GM21447 (cell line): Measurements from ENCODE around the gene MAPKBP1.
"Not testable (repeated sequence)": the region's sequence is repeated elsewhere in the genome, so short reads cannot be mapped to it uniquely, and the experiment has no call there.

ENCODE experiments used
- ATAC-seq: cut with Tn5 transposase; IDR thresholded peaks from one replicate; pipeline ENCODE4 v1.9.1; 2021; ENCODE audit not compliant: unreplicated experiment

MAPKBP1 gene, protein sequence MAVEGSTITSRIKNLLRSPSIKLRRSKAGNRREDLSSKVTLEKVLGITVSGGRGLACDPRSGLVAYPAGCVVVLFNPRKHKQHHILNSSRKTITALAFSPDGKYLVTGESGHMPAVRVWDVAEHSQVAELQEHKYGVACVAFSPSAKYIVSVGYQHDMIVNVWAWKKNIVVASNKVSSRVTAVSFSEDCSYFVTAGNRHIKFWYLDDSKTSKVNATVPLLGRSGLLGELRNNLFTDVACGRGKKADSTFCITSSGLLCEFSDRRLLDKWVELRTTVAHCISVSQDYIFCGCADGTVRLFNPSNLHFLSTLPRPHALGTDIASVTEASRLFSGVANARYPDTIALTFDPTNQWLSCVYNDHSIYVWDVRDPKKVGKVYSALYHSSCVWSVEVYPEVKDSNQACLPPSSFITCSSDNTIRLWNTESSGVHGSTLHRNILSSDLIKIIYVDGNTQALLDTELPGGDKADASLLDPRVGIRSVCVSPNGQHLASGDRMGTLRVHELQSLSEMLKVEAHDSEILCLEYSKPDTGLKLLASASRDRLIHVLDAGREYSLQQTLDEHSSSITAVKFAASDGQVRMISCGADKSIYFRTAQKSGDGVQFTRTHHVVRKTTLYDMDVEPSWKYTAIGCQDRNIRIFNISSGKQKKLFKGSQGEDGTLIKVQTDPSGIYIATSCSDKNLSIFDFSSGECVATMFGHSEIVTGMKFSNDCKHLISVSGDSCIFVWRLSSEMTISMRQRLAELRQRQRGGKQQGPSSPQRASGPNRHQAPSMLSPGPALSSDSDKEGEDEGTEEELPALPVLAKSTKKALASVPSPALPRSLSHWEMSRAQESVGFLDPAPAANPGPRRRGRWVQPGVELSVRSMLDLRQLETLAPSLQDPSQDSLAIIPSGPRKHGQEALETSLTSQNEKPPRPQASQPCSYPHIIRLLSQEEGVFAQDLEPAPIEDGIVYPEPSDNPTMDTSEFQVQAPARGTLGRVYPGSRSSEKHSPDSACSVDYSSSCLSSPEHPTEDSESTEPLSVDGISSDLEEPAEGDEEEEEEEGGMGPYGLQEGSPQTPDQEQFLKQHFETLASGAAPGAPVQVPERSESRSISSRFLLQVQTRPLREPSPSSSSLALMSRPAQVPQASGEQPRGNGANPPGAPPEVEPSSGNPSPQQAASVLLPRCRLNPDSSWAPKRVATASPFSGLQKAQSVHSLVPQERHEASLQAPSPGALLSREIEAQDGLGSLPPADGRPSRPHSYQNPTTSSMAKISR (N-terminal part only)

DNA sequence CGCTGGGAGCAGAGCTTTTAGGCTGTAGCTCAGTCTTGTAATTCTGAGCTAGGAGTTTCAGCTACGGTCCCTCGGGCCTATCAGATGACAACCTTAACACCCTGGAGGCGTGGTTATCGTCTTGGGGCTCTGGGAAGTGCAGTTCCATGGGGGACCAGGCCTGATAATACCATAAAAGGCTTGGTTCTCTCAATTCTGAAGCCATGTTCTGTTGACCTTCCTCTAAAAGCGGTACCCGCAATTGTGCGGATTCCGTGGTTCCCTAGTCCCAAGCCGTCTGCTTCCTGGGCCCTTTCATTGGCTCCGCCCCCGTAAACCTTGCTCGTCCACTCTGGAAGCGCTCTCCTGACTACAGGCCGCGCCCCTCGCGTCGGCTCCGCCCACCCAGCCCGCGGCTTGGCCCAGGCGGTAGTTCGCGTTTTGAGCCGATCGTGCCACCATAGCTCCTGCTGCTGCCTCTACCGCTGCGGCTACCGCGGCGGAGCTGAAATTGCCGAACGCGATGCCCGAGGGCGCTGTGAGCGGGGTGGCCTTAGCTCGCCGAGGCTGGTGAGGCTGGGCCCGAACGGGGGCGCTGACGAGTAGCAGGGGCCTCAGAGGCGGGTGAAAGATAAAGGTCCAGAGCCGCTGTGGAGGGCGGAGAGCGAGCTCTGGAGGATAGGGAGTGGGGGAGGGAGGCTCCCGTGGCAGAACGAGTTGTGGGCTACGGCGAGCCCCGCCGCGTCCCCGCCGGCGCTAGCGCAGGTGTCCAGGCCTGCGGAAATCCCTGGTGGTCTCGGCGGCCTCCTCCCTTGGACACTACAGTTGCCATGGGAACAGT, at the start of gene MAPKBP1:
TSS of gene MAPKBP1 (plus strand) at position 423 of the 820 bp plus-strand sequence. CDS start 792 bp downstream, outside the sequence.
- peak; percentile 75 for ATAC-seq

DNA sequence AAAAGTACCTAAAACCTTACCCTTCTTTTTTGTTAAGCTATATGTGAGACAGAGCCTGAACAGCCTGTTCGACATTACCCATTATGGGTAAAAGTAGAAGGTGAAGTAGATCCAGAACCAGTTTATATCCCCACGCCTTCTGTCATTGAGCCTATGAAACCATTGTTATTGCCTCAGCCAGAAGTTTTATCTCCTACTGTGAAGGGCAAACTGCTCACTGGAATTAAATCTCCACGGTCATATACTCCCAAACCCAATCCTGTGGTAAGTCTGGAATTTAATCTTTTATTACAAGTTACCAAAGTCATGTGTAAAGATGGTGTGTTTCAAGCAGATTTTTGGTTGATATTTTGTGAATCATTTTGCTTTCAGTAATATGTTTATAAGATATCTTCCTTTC, 47.1 kb upstream of the MAPKBP1 start:
- no peak for ATAC-seq

DNA sequence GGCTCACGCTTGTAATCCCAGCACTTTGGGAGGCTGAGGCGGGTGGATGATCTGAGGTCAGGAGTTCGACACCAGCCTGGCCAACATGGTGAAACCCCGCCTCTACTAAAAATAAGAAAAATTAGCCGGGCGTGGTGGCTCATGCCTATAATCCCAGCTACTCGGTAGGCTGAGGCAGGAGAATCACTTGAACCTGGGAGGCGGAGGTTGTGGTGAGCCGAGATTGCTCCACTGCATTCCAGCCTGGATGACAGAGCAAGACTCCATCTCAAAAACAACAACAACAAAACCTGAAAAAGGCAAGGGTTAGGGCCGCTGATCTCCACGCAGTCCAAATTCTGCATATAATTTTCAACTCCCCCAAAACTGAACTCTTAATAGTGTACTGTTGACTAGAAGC, 46.2 kb upstream of the MAPKBP1 start:
- ATAC-seq, result not testable (repeated sequence)

DNA sequence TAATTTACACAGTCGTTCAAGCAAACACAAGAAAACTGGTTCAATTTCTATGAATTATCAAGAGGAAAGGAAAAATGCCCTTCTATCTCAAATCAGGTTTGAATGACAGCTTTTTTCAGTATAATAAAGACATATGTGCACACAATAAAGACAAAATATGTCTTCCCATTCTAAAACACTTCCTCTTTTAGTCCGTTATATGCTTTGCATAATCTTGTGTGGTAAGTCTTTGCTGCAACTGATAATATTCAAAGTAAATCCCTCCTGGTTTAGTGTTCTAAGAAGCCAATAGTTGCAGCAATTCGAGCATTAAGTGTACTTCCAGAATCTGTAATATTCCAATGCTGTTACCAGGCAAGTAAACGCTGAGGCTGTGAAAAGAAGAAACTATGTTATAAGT, 43.7 kb upstream of the MAPKBP1 start:
- ATAC-seq, result no peak

DNA sequence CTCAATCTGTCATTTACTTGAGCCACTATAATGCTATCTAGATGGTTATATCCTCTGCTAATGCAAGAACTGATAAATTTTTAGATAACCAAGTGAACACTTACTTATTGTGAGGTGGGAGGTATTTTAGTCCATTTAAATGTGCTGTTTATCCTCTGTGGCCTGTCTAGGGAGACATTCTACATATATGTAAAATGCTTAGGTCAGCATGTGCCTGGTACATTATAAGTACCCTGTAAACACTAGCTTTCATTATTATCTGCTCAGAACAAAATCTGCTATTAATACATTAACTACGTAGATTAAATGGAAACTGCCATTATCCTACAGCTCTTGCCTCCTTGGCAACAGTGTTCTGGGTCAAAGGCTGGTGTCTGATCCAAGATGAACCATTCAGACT, 41.8 kb upstream of the MAPKBP1 start:
- no peak for ATAC-seq

DNA sequence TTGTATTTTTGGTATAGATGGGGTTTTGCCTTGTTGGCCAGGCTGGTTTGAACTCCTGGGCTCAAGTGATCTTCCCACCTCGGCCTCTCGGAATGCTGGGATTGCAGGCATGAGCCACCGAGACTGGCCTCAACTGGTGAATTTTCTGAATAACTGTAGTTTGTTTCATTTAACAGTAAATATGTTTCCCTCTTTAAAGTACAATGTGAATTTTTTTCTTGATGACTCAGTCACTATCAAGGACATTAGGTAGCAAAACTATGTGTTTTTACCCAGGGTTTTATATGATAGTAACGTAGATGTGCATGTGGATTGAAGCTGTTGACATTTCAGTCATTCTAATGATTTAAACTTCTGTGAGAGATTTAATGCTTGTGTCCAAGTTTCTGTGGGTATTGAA, 40.2 kb upstream of the MAPKBP1 start:
- no peak for ATAC-seq

DNA sequence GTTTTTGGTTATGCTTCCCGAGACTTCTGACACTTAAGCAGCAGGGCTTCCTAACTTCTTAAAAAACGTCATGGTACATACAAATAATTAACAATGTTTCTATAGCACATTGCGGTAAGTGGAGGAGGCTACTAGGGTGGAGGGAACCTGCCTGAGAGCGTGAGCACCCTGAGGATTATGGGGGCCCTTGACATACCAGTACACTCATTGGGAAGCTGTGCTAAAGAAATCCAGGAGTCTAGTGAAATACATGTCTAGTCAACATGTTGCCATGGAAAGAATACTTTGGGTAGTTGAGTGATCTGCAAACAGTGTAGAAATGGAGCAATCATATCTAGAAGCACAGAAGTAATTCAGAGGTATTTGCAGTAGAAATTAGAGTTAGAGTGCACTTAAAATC, 39.2 kb upstream of the MAPKBP1 start:
- no peak for ATAC-seq

DNA sequence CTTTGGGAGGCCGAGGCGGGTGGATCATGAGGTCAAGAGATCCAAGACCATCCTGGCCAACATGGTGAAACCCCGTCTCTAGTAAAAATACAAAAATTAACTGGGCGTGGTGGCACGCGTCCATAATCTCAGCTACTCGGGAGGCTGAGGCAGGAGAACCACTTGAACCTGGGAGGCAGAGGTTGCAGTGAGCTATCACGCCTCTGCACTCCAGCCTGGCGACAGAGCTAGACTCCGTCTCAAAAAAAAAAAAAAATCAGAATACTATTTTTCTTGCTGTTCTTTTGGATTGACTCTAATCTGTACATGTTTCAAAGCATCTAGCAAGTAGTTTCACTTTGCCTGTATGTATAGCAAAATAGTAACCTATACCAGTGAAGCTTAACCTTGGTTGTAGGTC, 38.8 kb upstream of the MAPKBP1 start:
- not testable (repeated sequence) for ATAC-seq

DNA sequence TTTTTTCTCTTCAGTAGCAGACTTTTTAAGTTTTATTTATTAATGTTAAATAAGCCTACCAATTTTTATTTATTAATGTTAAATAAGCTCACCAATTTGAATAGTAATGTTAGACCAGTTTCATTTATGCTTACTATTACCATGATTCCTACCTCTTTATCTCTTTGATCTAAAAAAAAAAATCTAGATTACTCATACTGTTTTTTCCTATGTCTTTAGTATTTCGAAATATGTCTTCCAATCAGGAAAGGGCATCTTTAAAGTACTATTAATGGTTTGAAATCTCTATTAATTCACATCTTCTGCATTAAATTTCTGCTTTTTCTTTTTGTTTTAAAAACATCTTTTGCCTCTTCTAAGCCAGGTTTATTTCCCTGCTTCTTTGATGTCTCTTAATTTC, 27.5 kb upstream of the MAPKBP1 start:
- no peak for ATAC-seq

DNA sequence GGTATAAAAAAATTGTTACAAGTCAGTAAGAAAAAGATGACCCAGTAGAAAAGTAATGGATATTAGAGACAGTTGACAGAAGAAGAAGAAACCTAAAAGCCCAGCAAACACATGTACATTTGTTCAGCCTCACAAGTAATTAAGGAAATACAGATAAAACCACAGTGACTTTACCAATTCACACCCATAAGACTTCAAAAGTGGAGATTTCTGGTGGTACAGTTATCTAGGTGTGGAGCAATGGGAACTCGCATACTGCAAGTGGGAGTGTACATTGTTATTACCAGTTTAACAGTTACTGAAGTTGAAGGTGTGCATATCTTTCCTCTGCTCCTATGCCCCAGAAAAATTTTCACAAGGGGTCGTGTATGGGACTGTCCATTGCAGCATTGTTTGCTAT, 18.1 kb upstream of the MAPKBP1 start:
- ATAC-seq, result no peak

DNA sequence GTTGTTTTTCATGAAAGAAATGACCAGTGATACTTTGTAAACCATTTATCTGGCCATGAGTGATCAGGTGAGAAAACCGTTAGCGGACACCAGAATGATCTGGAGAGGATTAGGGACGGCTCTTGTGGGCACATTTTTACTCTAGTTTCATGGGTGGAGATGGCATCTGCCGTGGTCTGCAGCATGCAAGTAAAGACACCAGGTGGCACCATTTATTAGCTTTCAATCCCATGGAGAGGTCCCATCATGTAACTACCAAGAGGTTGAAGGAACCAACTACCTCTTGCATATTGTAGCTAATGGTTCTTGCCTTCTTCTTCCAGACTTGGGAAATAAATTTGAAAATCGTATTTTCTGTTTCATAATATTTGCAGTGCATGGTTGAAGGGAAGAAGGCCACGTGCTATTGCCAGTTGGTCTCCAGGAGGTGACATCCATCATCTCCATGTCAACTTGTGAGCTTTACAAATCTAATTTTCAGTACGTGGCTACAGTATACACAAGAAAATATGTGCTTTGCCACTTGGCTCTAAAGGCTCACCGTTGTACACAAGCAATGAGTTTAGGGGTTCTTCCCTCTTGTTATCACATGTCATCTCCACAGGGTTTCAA, 1.5 kb upstream of the MAPKBP1 start:
- ATAC-seq, result no peak

DNA sequence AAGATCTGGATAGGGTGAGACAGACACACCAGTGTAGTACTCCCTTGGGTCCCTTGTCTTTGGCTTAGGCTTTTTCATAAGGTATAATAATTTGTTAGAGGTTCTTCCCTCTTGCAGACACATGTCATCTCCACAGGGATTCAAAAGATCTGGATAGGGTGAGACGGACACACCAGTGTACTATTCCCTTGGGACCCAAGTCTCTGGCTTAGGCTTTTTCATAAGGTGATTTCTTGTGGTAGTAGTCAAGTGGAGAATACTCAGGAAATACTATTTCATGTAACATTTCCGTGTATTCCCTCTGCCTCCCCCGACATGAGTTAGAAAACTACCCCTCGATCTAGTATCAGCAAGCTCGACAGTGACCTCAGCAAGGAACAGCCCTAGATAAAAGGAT, 954 bp upstream of the MAPKBP1 start:
- ATAC-seq, result no peak

DNA sequence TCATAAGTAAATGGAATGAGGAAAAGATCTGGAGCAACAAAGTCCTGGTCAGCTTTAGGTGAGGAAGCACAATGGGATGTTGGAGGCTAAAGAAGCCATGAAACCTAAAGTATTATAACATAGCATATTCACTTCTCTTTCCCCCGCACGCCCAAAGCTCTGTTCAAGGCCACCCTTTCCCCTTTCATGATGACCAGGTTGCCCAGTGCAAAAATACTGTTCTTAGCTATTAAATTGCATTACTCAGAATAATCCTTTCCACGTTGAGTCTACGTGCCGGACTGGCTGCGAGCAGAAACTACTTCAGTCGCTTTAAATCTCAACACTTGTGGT, 589 bp upstream of the MAPKBP1 start:
- no peak for ATAC-seq

DNA sequence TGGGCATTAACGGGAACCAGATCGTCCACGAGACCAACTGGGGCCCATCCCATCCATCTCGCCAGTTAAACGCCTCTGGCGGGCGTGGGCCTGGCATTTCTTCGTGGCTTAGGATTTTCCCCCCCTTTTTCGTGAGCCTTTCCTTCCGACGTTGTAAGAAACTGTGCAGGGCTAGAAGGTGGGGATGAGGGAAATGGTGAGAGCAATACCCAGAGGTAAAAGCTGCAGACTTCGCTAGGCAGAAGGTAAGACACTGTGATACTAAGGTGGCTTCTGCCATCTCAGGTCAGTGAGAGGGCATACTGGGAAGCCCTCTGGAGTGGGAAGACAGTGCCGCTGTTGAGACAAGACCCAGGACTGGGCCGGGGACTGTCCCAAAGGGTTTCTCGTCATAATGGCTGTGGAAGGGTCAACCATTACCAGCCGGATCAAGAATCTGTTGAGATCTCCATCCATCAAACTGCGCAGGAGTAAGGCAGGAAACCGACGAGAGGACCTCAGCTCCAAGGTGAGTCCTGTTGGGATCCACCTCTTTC, 666 bp downstream of the MAPKBP1 start:
- ATAC-seq, result no peak

DNA sequence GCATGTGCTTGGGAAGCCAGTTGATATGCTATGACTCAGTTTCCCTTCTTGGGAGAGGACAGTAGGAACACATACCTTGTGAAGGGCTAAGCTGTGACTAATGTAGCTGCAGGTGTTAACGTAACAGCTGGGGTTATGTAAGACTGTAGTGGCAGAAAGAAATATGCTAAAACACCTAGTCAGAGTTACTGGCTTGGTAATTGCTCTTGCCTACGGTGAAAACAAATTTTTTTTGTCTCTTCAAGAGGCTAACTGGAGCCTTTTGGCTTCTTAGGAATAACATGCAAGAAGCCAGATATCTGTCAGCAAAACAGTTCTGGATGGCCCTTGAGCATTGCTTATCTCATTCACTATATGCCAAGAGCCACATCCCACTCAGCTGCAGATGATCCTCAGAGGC, 1.4 kb downstream of the MAPKBP1 start:
- ATAC-seq, result no peak

DNA sequence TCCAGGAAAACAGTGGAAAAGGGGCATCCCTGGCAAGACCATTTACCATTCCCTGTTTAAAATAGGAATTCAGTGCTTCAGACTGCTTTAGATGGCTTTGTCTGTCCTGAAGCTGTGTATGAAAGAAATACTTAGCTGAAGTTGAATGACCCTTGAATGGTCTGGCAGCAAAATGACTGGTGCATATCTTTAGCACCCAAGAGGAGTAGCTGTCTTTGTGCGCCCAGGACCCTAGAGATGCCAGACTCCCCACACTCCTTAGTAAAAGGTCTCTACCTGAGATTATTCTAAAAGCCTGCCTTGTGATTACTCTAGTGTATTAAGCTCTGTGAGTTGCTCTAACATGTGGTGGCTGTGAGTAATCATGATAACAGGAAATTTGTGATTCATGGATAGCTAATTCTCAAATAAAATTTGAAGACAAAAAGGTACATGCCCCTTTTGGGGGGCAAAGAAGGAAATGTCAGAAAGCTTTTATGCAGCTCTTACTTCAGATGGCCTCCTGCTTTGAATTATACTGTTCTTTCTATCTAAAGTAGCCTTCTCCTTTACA, 3.2 kb downstream of the MAPKBP1 start:
- ATAC-seq, result no peak

DNA sequence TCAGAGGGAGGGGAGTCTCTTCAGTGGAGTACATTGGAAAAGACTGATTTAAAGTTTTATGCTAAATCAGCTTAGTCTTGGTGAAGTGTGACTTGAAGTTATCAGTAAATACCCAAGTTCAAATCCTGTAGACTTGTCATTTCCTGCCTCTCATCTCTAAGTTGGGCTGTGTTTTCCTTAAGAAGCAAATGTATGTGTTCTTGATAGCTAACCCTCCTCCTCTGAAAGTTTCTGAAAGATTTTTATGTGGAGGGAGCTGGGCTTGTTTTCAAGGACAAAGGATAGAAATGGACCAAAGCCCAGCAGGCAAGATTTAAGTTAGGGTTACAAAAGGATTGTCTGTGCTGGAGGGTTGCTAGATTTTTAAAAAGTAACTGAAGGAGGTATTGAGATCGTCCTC, 4.2 kb downstream of the MAPKBP1 start:
- ATAC-seq, result no peak

DNA sequence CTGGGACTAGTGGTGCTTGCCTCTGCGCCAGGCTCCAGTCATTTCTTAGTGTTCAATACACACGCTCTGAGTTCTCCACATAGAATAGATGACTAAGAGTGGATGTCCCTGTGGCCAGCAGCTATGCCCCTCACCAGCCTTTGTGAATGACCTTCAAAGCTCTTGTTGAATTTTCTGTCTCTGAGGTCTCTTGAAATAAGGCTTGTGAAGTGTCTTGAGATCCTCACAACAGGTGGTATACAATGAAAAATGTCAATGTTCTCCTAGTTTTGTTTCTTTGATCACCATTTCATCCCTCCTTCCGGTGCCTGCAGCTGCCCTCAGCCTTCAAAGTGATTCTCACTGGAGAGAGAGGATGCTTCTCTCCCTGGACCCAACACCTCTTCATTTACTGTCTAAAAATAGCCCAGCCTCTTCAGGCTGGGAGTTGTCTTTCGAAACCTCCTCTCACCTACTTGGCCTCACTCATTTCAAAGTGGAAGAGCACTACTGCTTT, 5.4 kb downstream of the MAPKBP1 start:
- ATAC-seq, result no peak

DNA sequence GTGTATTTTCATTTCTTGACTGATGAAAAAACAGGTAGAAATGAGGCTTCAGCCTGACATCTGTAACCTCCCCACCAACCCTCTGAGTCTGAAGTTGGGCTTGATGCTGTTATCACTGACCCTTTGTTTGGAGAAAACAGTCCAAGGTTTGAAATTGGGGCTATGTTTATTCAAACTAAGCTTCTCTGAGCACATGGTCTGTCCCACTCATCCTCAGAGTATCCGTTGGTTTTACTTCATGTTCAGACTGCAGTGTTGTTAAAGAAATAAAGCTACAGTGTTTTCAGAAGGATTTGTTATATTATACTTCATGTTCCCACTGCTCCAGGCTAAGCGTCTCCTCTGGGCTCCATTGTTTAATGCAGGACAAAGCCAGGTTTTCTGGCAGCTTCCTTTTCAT, 6.0 kb downstream of the MAPKBP1 start:
- ATAC-seq, result no peak
